Right kidney (tissue), 1 donor: ENCODE results near the gene CCDC12.

ENCODE experiments used
- DNase-seq: peaks from one replicate; pipeline ENCODE4 v3.0.0-alpha.2; 2016

The CCDC12 gene

DNA sequence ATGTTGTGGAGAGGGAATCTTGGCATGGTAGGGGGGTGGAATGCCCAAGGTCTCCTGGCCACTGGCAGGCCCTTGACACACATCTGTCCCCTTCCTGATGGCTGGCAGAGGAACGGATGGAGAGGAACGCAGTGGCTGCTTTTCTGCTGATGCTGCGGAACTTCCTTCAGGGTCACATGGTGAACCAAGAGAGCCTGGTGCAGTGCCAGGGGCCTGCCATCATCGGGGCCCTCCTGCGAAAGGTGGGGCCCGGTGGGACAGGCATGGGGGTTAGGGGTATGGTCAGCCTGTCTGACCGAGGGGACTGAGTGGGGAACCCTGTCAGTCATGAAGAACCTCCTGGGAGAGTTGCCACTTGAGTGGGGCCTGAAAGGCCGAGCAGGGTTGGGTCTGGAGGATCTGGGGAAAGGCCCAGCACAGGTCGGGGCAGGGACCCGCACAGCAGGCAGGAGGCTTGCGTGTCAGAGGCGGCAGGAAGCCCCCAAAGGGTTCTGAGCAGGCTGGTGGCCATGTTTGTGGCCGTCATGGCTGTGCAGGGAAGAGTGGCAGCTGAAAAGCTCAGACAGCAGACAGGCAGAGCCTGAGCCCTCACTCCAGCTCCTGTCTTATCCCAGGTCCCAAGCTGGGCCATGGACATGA lies 21.0 kb upstream of the CCDC12 start:
- DNase-seq, result no peak

DNA sequence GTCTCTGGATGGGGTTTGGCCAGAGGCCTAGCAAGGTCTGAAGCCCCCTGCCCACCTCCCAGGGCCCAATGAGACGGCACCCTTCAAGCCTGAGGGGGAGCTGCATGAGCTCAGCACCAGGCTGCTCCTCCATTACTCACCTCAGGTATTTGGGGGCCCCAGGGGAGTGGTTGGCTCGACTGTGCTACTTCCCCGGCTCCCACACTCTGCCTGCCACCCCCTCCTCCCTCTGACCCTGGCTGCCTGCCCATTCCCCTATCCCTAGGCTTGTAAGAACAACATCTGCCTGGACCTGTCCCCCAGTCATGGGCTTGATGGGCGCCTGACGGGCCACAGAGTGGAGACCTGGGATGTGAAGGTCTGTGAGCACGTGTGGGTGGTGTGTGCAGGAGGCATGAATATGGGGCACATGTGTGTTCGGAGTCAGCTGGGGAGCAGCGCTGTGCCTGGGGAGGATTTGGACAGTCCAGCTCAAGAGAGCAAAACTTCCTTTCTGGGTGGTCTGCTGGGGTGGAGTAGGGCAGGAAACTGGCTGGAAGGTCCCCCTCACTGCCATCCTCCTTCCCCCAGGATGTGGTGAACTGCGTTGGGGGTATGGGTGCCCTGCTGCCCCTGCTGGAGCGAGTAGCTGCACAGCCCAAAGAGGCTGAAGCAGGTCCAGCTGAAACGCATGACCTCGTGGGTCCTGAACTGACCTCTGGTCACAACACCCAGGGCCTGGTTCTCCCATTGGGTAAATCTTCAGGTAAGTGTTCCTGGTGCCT lies 20.3 kb upstream of the CCDC12 start:
- no peak for DNase-seq

DNA sequence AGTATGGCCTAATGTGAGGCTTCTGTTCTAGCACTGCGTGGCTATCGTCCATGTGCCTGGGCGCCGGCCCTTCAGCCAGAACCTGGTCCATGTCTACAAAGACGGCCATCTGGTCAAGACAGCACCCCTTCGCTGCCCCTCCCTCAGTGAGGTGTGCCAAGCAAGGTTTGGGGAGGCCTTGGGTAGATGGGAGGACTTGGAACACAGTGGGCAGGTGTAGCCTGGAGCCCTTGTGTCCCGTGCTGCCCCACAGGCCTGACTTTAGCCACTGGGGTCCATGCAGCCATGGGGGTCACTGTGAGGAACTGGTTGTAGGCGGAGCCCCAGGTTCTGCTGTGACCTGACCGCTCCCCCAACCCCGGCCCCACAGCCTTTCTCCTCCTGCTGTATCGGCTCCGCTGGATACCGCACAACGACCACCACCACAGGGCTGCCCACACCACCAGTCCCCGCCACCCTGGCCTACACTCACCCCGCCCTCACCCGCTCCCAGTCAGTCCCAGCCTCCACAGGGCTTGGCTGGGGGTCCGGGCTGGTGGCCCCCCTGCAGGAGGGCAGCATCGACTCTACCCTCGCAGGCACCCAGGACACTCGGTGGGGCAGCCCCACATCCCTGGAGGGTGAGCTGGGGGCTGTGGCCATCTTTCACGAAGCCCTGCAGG lies 19.5 kb upstream of the CCDC12 start:
- DNase-seq, result no peak

DNA sequence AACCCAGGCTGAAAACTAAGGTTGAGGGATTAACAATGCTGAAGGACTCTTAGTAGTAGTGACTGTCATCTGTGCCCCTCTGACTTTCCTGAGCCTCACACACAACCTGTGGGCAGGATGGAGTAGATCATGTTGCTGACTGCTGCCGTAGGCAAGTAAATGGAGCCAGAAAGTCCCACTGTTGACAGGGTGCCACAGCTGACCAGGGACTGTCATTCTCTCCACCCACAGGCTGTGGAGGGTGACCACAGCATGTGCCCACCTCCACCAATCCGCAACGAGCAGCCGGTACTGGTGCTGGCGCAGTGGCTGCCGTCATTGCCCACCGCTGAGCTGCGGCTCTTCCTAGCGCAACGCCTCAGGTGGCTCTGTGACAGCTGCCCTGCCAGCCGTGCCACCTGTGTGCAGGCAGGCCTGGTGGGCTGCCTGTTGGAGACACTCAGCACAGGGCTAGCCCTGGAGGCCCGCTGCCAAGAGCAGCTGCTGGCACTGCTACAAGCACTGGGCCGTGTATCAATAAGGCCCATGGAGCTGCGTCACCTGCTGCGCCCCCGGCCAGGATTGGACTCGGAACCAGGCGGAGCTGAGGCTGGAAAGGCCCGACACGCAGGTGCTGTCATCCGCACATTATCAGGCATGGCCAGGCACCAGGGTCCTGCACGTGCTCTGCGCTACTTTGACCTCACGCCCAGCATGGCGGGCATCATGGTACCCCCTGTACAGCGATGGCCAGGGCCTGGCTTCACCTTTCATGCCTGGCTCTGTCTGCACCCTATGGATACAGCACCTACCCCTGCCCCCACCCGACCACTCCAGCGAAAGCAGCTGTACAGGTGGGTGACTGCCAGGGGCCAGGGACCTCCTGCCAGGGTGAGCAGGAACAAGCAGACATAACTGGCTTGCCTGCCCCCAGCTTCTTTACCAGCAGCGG lies 18.5 kb upstream of the CCDC12 start:
- DNase-seq, result no peak

DNA sequence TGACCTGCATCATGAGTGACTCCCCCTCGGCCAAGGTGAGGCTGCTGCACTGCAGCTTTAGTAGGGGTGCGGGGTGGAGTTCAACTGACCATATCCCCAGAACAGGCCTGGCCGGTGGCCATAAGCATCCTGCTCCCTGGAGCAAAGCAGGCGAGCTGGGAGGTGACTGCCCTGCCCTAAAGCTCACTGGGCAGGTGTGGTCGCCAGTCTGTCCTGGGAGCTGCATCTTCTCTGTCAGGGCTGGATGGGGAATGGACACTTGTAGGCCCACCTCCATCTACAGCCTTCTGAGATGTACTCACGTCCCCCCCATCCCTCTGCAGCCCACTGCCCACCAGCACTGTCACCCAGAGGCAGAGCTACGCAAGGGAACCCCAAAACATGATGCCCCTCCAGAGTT lies 17.4 kb upstream of the CCDC12 start:
- DNase-seq, result no peak

DNA sequence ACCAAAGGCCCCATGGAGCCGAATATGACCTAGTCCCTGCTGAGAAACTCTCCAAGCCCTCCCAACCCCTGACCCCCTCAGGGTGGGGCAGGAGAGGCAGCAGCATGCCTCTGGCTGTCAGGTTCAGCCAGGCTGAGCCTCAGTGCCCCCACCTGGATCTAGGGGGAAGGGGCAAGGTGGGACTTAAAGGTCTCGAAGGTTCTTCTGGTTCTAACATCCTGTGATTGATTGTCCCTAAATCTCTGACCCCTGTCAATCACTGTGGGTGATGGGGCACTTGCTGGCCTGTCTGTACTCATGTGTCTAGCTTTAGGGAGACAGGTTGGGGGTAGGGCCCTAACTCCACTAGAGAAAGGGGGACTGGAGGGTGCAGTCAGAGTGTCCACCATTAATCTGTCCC lies 16.7 kb upstream of the CCDC12 start:
- no peak for DNase-seq

DNA sequence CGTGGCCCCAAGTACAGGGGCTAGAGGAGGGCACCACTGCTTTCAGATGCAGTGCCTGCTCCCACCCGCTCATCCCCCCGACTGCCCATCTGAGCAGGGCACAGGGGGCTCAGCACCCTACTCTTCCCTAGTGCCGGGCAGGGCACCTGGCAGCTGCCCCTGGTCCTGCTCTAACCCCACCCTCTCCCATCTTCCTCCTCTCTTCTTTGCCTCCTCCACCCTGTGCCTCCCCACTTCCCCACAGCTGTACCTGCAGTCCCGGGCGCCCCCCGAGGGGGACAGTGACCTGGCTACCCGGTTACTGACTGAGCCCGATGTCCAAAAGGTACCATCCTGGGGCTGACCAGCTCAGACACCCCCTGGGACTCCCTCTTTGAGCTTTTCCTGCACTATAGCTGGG lies 15.7 kb upstream of the CCDC12 start:
- no peak for DNase-seq

DNA sequence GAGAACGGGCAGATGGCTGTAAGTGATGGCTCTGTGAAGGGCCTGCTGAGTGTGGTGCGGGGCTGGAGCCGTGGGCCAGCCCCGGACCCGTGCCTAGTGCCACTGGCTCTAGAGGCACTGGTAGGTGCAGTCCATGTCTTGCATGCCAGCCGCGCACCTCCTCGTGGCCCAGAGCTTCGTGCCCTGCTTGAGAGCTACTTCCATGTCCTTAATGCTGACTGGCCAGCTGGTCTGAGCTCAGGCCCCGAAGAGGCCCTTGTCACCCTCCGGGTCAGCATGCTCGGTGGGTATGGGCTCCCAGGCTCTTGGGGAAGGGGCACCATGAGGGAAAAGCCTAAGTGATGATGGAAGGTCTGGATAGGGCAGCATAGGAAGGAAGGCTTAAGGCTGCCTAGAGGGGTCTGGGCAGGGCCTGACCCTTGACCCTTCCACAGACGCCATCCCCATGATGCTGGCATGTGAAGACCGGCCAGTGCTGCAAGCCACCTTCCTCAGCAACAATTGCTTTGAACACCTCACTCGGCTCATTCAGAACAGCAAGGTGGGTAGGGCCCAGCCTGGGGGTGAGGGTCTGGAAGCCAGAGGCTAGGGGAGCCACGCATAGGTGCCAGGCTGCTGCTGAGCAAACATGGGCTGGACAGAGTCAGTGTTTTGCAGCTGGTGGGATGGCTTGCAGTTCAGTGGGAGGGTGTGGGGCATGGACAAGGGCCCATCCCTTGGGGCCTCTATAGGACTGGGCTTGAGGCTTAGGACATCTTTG lies 15.0 kb upstream of the CCDC12 start:
- DNase-seq, result no peak

DNA sequence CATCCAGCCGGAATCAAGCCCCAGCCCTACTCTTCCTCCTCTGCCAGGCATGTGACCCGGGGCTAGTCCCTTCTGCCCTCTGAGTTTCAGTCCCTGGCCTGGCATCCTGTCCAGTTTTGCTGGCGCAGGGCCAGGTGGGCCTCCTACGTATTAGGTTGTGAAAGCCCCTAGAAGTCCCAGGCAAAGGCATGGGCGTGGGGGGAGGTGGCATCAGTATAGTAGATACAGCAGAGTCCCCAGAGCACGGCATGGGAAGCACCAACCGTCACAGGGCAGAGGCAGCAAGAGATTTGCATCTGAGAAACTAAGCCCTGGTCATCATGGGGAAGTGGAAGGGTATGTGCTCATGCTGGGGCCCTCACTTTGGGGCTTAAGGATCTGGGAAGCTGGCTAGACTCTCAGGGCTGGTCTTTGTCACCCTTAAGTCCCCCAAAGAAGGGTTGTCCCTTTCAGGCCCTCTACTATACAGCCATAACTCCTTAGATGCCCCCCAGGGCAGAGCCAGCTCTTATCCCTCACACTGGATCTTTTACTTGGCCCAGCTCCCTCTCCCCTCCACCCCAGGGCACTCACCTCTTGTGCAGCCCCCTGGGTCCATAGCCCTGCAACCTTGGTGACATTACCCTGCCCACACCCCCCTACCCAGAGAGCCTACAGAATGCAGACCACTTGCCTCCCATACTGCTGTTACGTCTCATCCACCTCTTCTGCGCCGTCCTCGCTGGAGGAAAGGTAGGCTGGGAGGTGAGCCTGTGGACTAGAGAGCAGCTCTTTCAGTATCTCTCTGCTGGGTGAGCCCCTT lies 14.2 kb upstream of the CCDC12 start:
- DNase-seq, result no peak

DNA sequence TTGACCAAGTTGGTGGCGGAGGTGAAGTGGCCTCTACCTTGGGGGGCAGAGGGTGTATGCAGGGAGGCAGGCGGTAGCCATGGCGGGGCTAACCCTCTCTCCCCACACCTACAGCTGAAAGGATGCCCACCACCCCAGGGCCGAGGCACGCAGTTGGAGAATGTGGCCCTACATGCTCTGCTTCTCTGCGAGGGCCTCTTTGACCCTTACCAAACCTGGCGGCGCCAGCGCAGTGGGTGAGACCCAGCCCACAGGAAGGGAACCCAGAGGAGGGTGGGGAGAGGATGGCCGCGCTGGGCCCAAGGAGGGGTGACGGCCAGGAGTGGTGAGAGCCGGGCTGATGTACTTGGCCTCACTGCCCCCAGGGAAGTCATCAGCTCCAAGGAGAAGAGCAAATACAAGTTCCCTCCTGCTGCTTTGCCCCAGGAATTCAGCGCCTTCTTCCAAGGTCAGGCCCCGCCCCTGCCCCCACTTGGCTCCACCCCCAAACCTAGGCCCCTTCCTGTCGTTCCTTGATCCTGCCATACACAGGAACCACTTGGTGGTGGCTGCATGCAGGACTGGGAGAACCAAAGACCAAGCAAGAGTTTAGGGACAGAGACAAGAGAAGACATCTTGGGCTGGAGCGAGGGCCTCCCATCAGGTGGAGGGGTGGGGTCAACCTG lies 12.7 kb upstream of the CCDC12 start:
- no peak for DNase-seq

DNA sequence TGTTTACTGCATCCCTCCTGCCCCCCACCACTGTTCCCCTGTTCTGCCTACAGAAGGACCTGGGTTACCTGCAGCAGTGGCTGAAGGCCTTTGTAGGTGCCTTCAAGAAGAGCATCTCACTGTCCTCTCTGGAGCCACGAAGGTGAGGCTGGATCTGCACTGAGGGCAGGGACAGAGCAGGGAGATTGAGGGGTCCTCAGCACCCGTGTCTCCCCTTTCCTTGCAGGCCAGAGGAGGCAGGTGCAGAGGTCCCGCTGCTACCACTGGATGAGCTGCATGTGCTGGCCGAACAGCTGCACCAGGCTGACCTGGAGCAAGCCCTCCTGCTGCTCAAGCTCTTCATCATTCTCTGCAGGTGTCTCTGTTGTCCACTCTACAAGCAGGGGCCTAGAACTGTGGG lies 12.1 kb upstream of the CCDC12 start:
- no peak for DNase-seq

DNA sequence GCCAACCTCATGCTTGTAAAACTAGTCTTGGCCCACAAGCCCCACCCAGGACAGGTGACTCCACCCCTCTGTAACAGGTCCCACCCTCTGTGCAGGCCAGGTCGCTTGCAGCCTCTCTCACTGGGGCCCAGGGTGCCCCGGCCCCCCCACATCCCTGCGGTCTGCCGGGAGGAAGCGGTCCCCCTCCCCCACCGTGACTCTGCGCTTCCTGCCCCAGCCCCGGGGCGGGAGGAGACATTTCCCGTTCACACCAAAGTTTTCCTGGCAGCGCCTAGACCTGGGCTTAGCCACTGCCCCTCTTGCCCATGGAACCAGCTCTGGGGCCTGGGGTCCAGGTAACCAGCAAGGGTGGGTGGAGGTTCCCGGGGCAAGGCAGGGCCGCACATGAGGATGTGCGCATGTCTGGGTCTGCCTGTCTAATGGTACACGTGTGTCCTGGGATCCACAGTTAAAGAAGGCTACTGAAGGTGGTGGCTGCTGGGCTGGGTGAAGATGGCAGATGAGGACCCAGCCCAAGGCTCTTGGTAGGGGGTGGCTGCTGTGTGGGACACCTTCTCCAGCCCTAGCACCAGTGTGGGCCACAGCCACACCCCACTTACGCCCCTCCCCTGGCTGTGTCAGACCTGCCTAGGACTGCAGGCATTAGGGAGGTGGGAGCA lies 11.3 kb upstream of the CCDC12 start:
- DNase-seq, result no peak

DNA sequence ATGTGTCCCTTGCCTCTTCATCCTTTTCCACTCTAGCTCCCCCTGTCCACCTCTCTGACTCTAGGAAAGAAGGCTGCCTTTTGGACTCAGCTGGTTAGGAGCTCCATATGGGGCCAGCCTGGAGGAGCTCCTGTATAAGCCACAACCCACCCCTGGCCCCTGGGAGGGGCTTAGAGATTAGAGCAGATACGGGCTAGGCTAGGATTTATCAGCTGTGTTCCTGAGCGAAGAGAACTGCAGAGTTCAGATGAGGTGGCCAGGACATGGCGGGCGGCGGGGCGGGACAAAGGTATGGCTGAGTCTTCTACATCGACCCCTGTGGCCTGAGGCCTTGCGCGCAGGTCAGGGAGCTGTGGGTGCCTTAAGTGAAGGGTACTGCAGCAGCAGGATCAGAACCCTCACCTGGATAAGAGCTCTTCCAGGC lies 10.8 kb upstream of the CCDC12 start:
- DNase-seq, result no peak

DNA sequence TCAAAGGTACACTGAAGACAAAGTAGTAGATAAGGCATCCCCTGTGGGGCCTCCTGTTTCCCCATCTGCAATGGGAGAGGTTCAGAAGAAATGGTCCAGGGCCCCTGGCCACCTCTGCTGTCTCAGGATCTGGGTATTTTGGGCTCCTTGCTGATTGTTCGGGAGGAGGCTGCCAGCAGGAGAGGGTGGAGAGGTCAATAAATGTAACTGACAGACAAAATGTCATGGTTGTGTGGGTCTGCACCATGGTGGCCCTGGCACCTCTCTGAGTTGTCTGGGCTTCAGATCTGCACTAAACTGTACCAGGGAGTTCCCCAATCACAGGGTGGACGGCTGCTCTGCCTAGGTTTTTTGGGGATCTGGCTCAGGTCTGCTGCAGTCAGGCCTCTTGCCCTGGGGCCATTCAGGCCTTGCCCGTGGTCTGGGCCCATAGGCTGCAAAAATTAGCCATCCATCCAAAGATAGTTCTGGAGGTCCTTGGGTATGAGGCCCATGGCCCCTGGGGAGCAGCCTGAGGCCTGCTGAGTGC lies 10.3 kb upstream of the CCDC12 start:
- no peak for DNase-seq

DNA sequence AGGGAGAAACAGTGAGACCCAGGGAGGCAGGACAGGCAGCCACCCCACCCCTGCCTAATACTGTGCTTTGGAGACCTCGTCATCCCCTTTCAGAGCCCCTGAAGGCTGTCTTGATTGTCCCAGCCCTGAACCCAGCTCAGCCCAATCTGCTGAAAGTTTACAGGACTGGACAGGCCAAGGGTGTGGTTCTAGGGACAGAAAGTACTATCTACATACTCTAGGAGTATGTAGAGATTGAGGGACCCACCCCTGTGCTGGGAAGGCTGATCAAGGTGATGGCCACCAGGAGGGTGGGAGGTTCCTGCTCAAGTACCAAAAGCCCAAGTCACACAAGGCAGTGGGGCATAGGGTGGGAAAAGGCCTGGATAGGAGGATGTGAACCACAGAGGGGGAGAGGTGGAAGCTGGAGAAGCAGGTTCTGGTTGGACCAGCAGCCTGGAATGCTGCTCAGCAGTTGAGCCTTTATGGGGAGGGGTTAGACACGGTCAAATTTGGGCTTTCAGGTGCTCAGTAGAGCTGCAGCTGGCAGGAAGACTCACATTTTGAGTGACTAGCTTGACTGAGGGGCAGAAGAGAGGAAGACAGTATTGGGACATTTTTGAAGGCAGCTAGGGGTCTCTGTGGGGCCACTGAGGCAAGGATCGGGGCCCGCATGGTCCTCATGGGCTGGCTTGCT lies 9.6 kb upstream of the CCDC12 start:
- DNase-seq, result no peak

DNA sequence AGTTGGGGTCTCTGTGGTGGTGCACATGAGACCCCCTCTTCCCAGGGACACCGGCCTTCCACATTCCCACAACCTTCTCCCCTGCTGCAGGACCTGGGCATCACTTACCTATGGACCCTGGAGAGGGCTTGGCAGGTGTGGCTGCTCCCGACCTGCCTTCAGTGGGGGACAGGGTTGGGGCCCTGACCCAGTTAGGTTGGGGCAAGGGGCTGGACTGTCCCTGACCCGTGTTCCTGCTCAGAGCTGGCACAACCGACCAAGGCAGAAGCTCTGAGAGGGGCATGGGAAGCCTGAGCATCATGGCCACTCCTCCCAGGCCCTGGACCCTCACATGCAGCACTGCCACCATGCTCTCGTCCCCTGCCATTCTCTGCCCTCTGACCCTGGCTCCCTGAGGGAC lies 9.0 kb upstream of the CCDC12 start:
- DNase-seq, result no peak

DNA sequence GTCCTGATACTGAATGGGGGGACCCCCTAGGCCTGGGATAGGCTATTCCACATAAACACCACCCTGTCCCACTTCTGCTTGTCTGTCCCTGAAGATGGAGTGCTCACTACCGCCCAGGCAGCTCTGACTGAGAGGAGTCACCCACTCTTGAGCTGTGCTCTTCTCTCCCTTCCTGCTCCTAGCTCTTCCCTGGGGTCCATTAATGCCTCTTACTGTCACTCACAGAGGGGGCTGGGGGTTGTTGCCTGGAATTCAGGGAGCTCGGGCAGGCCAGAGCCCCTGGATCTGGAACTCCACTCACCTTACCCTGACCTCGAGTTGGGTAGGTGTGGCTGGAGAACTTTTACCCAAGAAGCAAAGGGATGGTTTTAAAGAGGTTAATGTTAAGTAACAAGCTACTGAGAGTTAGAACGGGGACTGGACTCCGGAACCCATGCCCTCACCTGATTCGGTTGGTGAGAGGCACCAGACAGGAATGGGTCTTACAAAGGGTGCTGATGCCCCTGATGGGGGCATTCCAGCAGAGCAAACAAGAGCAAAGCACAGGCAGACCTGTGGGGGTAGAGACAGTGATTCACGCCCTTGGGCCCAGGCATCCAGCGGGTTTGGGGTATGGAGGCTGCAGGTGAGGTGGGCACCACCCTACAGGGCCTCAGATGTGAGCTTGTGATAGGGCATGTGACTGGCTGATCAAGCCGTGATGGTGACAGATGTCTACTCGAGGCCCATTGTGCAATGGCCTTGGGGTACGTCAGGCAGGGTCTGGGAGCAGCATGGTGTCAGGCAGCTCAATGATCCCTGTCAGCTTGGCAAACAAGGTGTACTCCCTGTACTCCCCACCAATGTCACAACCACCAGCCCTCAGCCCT lies 8.3 kb upstream of the CCDC12 start:
- DNase-seq, result no peak

DNA sequence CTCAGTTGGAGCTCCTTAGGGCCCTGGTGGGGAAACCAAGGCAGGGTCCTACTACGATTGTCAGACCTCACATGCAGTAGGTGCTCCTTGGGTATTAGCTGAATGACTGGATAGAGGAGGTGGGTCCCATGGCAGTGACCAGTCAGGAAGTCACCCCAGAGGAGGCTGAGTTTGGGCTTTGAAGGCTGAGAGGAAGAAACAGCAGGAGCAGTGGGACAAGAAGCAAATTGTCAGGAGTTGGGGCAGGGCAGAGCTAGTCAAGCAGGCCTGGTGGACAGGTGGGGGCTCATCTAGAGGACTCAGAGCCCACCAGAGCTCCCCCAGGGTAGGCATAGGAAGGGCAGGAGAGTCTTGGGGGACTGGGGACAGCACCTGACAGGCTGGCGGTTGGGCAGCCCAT lies 6.0 kb upstream of the CCDC12 start:
- no peak for DNase-seq
